Activated naive CD8-positive, alpha-beta T cell treated with anti-CD3 and anti-CD28 coated beads, Interleukin-2, amount 10 ng/mL, durations not matched to agents 7 days and 5 days (primary cell): ENCODE data around the gene CXXC5. TPM values are rescaled to one million over a fixed set of nuclear protein-coding genes. Genes with fewer than 3 reads are reported as not detected.

ENCODE experiments used
- ATAC-seq: fragments of 150-1000 bp; cut with Tn5 transposase; one replicate; pipeline ENCODE4 v1.10.0; 2021; ENCODE audit warnings: low read depth, moderate library complexity
- POLR2A ChIA-PET: fragments of 350-600 bp; sonication (Branson Sonifier 250); formaldehyde crosslinking; loops from one replicate; lab custom pipeline; 2021; ENCODE audit warnings: antibody characterized with exemption; lab: Charles Lee
- DNase-seq: peaks from one replicate; pipeline ENCODE4 v3.0.0; 2021
- H3K27ac Mint-ChIP-seq: one replicate; pipeline ENCODE4 v1.8.0; 2022; ENCODE audit warnings: mild to moderate bottlenecking, mixed read lengths
- H3K27me3 Mint-ChIP-seq: one replicate; pipeline ENCODE4 v1.8.0; 2022; ENCODE audit warnings: mild to moderate bottlenecking, moderate library complexity, mixed read lengths
- H3K36me3 Mint-ChIP-seq: one replicate; pipeline ENCODE4 v1.8.0; 2021; ENCODE audit warnings: mild to moderate bottlenecking, mixed read lengths
- H3K4me1 Mint-ChIP-seq: one replicate; pipeline ENCODE4 v1.8.0; 2021; ENCODE audit warnings: mixed read lengths
- H3K4me3 Mint-ChIP-seq: one replicate; pipeline ENCODE4 v1.8.0; 2022; ENCODE audit warnings: mild to moderate bottlenecking, moderate library complexity, mixed read lengths
- H3K9me3 Mint-ChIP-seq: one replicate; pipeline ENCODE4 v1.8.0; 2021; ENCODE audit warnings: mixed read lengths
- total RNA-seq, 2 experiments: library from RNA; stranded (reverse); gene quantifications; one replicate each; pipeline ENCODE4 v1.2.3, GENCODE V29; 2021

The CXXC5 gene
- total RNA-seq, 2 experiments from 2014 or later: 3.5 to 4.6 TPM

- ATAC-seq: no peak
- H3K27ac Mint-ChIP-seq: no peak overlapping the region
Observed at GRCh38 chr5:139634028-139634325, 14.2 kb upstream of the CXXC5 start.

GRCh38 chr5:139634541-139634940, 13.6 kb upstream of the CXXC5 start:
- POLR2A ChIA-PET: interaction anchor here (0.8 to 3.1 kb wide), 3 partner anchors 14 to 122 kb away, joined by 3 to 14 read pairs (median 14); partner anchors contain the start of gene CXXC5
- Mint-ChIP-seq H3K27ac (peak overlapping the region; percentile 75), H3K9me3 (no peaks in the 10 kb centered on the region), H3K27me3 (no peaks in the 10 kb centered on the region), H3K36me3 (peaks cover 7% of the 10 kb centered on the region), H3K4me1 (peaks cover 37% of the 10 kb centered on the region), H3K4me3 (no peak overlapping the region)
- ATAC-seq (no peak), DNase-seq (no peak)

More at GRCh38 chr5:139634028-139634325, 14.2 kb upstream of the CXXC5 start:
- Mint-ChIP-seq H3K4me1 (peaks cover 37% of the 10 kb centered on the region), H3K4me3 (no peak overlapping the region), H3K27me3 (no peaks in the 10 kb centered on the region), H3K9me3 (no peaks in the 10 kb centered on the region), H3K36me3 (peaks cover 7% of the 10 kb centered on the region)
- POLR2A ChIA-PET: interaction anchor here (0.8 to 3.0 kb wide), 2 partner anchors 57 to 122 kb away, joined by 3 to 14 read pairs; no protein-coding TSS in a partner anchor
- no peak for DNase-seq

- H3K4me3 Mint-ChIP-seq: no peak overlapping the region
- no peaks in the 10 kb centered on the region for H3K9me3 Mint-ChIP-seq
- peaks cover 37% of the 10 kb centered on the region for H3K4me1 Mint-ChIP-seq
- H3K27ac Mint-ChIP-seq: peak overlapping the region; percentile 90
- ATAC-seq (no peak), DNase-seq (no peak)
- H3K27me3 Mint-ChIP-seq: no peaks in the 10 kb centered on the region
- H3K36me3 Mint-ChIP-seq: peaks cover 7% of the 10 kb centered on the region
- POLR2A ChIA-PET: interaction anchor here (0.9 to 3.1 kb wide), 8 partner anchors 13 to 153 kb away, joined by 3 to 14 read pairs (median 4); partner anchors contain the start of genes CXXC5, STING1 and UBE2D2
Observed at GRCh38 chr5:139635191-139635590, 13.0 kb upstream of the CXXC5 start.

- peaks cover 7% of the 10 kb centered on the region for H3K36me3 Mint-ChIP-seq
- peak; percentile 17 for ATAC-seq
- peak overlapping the region; percentile 68 for H3K4me3 Mint-ChIP-seq
- no peaks in the 10 kb centered on the region for H3K27me3 Mint-ChIP-seq
- DNase-seq: peak; percentile 58
- H3K4me1 Mint-ChIP-seq: peaks cover 36% of the 10 kb centered on the region
- no peaks in the 10 kb centered on the region for H3K9me3 Mint-ChIP-seq
- peak overlapping the region; percentile 90 for H3K27ac Mint-ChIP-seq
- POLR2A ChIA-PET: interaction anchor here (0.9 to 3.1 kb wide), 11 partner anchors 12 to 342 kb away, joined by 3 to 14 read pairs (median 4); partner anchors contain the start of genes CXXC5, MATR3, STING1 and UBE2D2
Observed at GRCh38 chr5:139635606-139636206, 12.4 kb upstream of the CXXC5 start.

GRCh38 chr5:139636207-139636792, 11.8 kb upstream of the CXXC5 start:
- peak overlapping the region; percentile 68 for H3K4me3 Mint-ChIP-seq

GRCh38 chr5:139636975-139637408, 11.2 kb upstream of the CXXC5 start:
- Mint-ChIP-seq H3K27me3 (no peaks in the 10 kb centered on the region), H3K36me3 (peaks cover 7% of the 10 kb centered on the region), H3K4me1 (peaks cover 36% of the 10 kb centered on the region), H3K27ac (peak overlapping the region; percentile 90), H3K4me3 (peak overlapping the region; percentile 68), H3K9me3 (no peaks in the 10 kb centered on the region)
- peak; percentile 56 for ATAC-seq
- peak; percentile 51 for DNase-seq
- POLR2A ChIA-PET: interaction anchor here (0.5 to 3.1 kb wide), 7 partner anchors 11 to 343 kb away, joined by 3 to 14 read pairs (median 4); partner anchors contain the start of genes CXXC5 and MATR3

More at GRCh38 chr5:139636207-139636792, 11.8 kb upstream of the CXXC5 start:
- Mint-ChIP-seq H3K27me3 (no peaks in the 10 kb centered on the region), H3K27ac (peak overlapping the region; percentile 90), H3K9me3 (no peaks in the 10 kb centered on the region), H3K4me1 (peaks cover 36% of the 10 kb centered on the region), H3K36me3 (peaks cover 7% of the 10 kb centered on the region)
- peak; percentile 65 for DNase-seq
- POLR2A ChIA-PET: interaction anchor here (0.6 to 3.1 kb wide), 12 partner anchors 12 to 343 kb away, joined by 3 to 14 read pairs (median 4); partner anchors contain the start of genes CXXC5, MATR3, STING1 and UBE2D2
- ATAC-seq: peak; percentile 80

GRCh38 chr5:139637438-139638089, 10.6 kb upstream of the CXXC5 start:
- no peak overlapping the region for H3K27ac Mint-ChIP-seq
- peaks cover 36% of the 10 kb centered on the region for H3K4me1 Mint-ChIP-seq
- POLR2A ChIA-PET: interaction anchor here (0.5 to 3.1 kb wide), 4 partner anchors 10 to 73 kb away, joined by 3 to 14 read pairs (median 6); partner anchors contain the start of gene CXXC5
- ATAC-seq (peak; percentile 8), DNase-seq (peak; percentile 56)
- H3K27me3 Mint-ChIP-seq: no peaks in the 10 kb centered on the region
- no peaks in the 10 kb centered on the region for H3K9me3 Mint-ChIP-seq
- H3K36me3 Mint-ChIP-seq: peaks cover 7% of the 10 kb centered on the region
- peak overlapping the region; percentile 45 for H3K4me3 Mint-ChIP-seq

- no peak overlapping the region for H3K27ac Mint-ChIP-seq
- peak; percentile 33 for DNase-seq
- no peak overlapping the region for H3K4me3 Mint-ChIP-seq
- H3K27me3 Mint-ChIP-seq: no peaks in the 10 kb centered on the region
- ATAC-seq: no peak
- H3K9me3 Mint-ChIP-seq: no peaks in the 10 kb centered on the region
- POLR2A ChIA-PET: interaction anchor here (0.9 to 1.7 kb wide), 2 partner anchors 10 to 73 kb away, joined by 5 to 8 read pairs; partner anchors contain the start of gene CXXC5
- peaks cover 34% of the 10 kb centered on the region for H3K4me1 Mint-ChIP-seq
- peaks cover 7% of the 10 kb centered on the region for H3K36me3 Mint-ChIP-seq
Observed at GRCh38 chr5:139638090-139638735, 9.9 kb upstream of the CXXC5 start.

GRCh38 chr5:139638736-139639618, 9.2 kb upstream of the CXXC5 start:
- no peak overlapping the region for H3K27ac Mint-ChIP-seq
- no peak for ATAC-seq

GRCh38 chr5:139639619-139640380, 8.3 kb upstream of the CXXC5 start:
- Mint-ChIP-seq H3K9me3 (no peaks in the 10 kb centered on the region), H3K27me3 (no peaks in the 10 kb centered on the region), H3K4me3 (no peak overlapping the region), H3K27ac (no peak overlapping the region), H3K36me3 (peaks cover 7% of the 10 kb centered on the region), H3K4me1 (peaks cover 29% of the 10 kb centered on the region)
- no peak for ATAC-seq
- DNase-seq: no peak
- POLR2A ChIA-PET: no interaction called here

More at GRCh38 chr5:139638736-139639618, 9.2 kb upstream of the CXXC5 start:
- Mint-ChIP-seq H3K27me3 (no peaks in the 10 kb centered on the region), H3K4me3 (no peak overlapping the region), H3K4me1 (peaks cover 30% of the 10 kb centered on the region), H3K9me3 (no peaks in the 10 kb centered on the region), H3K36me3 (peaks cover 7% of the 10 kb centered on the region)
- DNase-seq: no peak
- POLR2A ChIA-PET: interaction anchor here (0.9 to 1.7 kb wide), 2 partner anchors 9 to 72 kb away, joined by 5 to 8 read pairs; partner anchors contain the start of gene CXXC5

GRCh38 chr5:139640421-139641115, 7.6 kb upstream of the CXXC5 start:
- POLR2A ChIA-PET: no interaction called here
- no peak overlapping the region for H3K27ac Mint-ChIP-seq

More at GRCh38 chr5:139640421-139641115, 7.6 kb upstream of the CXXC5 start:
- Mint-ChIP-seq H3K4me3 (no peak overlapping the region), H3K36me3 (peaks cover 7% of the 10 kb centered on the region), H3K4me1 (peaks cover 26% of the 10 kb centered on the region), H3K27me3 (peaks cover 2% of the 10 kb centered on the region), H3K9me3 (no peaks in the 10 kb centered on the region)
- ATAC-seq (no peak), DNase-seq (no peak)
